ENCODE results near the gene SUV39H2.
"Not testable (repeated sequence)": the region's sequence is repeated elsewhere in the genome, so short reads cannot be mapped to it uniquely, and the experiment has no call there.

SUV39H2 gene

GRCh38 chr10:14942147-14942949, 63.7 kb downstream of the SUV39H2 start:
- not testable (repeated sequence) for H3K9ac ChIP-seq (ENCODE audit: low read length); DNase-seq (ENCODE audit: low read depth); H3K9me3 ChIP-seq (ENCODE audit: control insufficient read depth, low read length); H3K4me3 ChIP-seq (ENCODE audit: low read length); H3K27me3 ChIP-seq (replicated peaks; ENCODE audit: control insufficient read depth, insufficient read depth, low read length)
- Histone ChIP-seq H3K36me3 (ENCODE audit: control insufficient read depth, insufficient read depth, low read length, severe bottlenecking) (peaks cover 37% of the 10 kb centered on the region), H3K4me1 (ENCODE audit: control insufficient read depth, insufficient read depth, low read length) (peaks cover 17% of the 10 kb centered on the region)

DNA sequence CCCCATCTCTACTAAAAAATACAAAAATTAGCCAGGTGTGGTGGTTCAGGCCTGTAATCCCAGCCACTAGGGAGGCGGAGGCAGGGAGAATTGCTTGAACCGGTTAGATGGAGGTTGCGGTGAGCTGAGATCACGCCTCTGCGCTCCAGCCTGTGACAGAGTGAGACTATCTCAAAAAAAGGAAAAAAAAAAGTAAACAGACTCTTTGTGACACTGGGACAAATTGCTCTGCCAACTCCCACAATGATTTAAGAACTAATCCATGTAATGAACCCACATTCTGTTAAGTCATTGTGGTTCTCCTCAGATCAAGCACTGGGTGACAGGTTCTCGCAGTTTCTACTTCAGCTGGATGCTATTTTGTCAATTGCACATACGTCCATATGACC, 64.3 kb downstream of the SUV39H2 start:
- not testable (repeated sequence) for H3K9me3 ChIP-seq (ENCODE audit: control insufficient read depth, low read length); H3K27me3 ChIP-seq (replicated peaks; ENCODE audit: control insufficient read depth, insufficient read depth, low read length); H3K9ac ChIP-seq (ENCODE audit: low read length); DNase-seq (ENCODE audit: low read depth); H3K4me3 ChIP-seq (ENCODE audit: low read length)
- peaks cover 42% of the 10 kb centered on the region for H3K36me3 ChIP-seq (ENCODE audit: control insufficient read depth, insufficient read depth, low read length, severe bottlenecking)
- H3K4me1 ChIP-seq (ENCODE audit: control insufficient read depth, insufficient read depth, low read length) = peaks cover 17% of the 10 kb centered on the region

DNA sequence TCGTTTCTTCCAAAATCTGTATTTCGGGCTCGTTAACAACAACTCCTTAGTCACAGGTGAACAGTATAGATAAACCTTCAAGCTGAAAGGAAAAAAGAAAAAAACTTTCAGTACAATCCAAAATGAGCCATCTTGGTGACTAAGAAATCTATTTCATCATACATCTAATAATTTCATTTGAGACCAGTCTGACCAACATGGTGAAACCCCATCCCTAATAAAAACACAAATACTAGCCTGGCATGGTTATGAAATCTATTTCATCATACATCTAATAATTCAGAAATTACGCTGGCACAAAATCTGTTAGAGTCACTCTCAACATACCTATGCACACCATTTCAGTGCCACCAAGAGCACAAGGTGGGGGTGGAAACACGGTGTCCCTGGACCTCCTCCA, 66.4 kb downstream of the SUV39H2 start:
- H3K9ac ChIP-seq (ENCODE audit: low read length) = no peak overlapping the region
- H3K36me3 ChIP-seq (ENCODE audit: control insufficient read depth, insufficient read depth, low read length, severe bottlenecking) = peaks cover 48% of the 10 kb centered on the region
- no peak for DNase-seq (ENCODE audit: low read depth)
- no peak overlapping the region for H3K4me3 ChIP-seq (ENCODE audit: low read length)
- H3K27me3 ChIP-seq (replicated peaks; ENCODE audit: control insufficient read depth, insufficient read depth, low read length) = no peaks in the 10 kb centered on the region
- H3K4me1 ChIP-seq (ENCODE audit: control insufficient read depth, insufficient read depth, low read length) = peaks cover 17% of the 10 kb centered on the region
- no peaks in the 10 kb centered on the region for H3K9me3 ChIP-seq (ENCODE audit: control insufficient read depth, low read length)

- H3K27me3 ChIP-seq (replicated peaks; ENCODE audit: control insufficient read depth, insufficient read depth, low read length) = no peaks in the 10 kb centered on the region
- no peak for DNase-seq (ENCODE audit: low read depth)
- peaks cover 47% of the 10 kb centered on the region for H3K36me3 ChIP-seq (ENCODE audit: control insufficient read depth, insufficient read depth, low read length, severe bottlenecking)
- H3K9me3 ChIP-seq (ENCODE audit: control insufficient read depth, low read length) = no peaks in the 10 kb centered on the region
- H3K9ac ChIP-seq (ENCODE audit: low read length) = no peak overlapping the region
- H3K4me1 ChIP-seq (ENCODE audit: control insufficient read depth, insufficient read depth, low read length) = peaks cover 15% of the 10 kb centered on the region
- no peak overlapping the region for H3K4me3 ChIP-seq (ENCODE audit: low read length)
These were observed 68.6 kb downstream of the SUV39H2 start for GRCh38 chr10:14947268-14947667.

DNA sequence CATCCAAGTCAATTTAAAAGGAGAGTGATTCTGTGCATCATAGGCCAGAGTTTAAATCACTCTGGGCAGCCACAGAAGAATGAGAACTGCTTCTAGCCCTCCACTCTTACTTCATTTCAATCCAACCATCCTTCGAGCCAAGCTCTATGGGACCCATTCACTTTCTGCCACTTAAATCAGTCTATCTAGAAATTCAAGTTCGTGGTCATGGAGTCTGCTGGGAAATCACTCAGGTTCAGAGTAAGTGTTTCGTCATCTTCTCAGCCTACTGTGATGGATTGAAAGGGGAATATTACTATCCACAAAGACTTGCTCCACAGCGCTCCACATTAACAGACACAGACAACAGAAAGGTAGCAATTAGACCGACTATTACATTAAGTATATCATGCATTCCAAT, 70.6 kb downstream of the SUV39H2 start:
- no peaks in the 10 kb centered on the region for H3K9me3 ChIP-seq (ENCODE audit: control insufficient read depth, low read length)
- peaks cover 32% of the 10 kb centered on the region for H3K36me3 ChIP-seq (ENCODE audit: control insufficient read depth, insufficient read depth, low read length, severe bottlenecking)
- H3K4me1 ChIP-seq (ENCODE audit: control insufficient read depth, insufficient read depth, low read length) = peaks cover 19% of the 10 kb centered on the region
- H3K27me3 ChIP-seq (replicated peaks; ENCODE audit: control insufficient read depth, insufficient read depth, low read length) = no peaks in the 10 kb centered on the region
- DNase-seq (ENCODE audit: low read depth) = no peak
- no peak overlapping the region for H3K9ac ChIP-seq (ENCODE audit: low read length)
- no peak overlapping the region for H3K4me3 ChIP-seq (ENCODE audit: low read length)

GRCh38 chr10:14952851-14953423, 74.3 kb downstream of the SUV39H2 start:
- Histone ChIP-seq H3K36me3 (ENCODE audit: control insufficient read depth, insufficient read depth, low read length, severe bottlenecking) (peaks cover 9% of the 10 kb centered on the region), H3K27me3 (replicated peaks; ENCODE audit: control insufficient read depth, insufficient read depth, low read length) (no peaks in the 10 kb centered on the region), H3K9ac (ENCODE audit: low read length) (peak overlapping the region; percentile 89), H3K4me3 (ENCODE audit: low read length) (peak overlapping the region; percentile 93), H3K9me3 (ENCODE audit: control insufficient read depth, low read length) (no peaks in the 10 kb centered on the region), H3K4me1 (ENCODE audit: control insufficient read depth, insufficient read depth, low read length) (peaks cover 13% of the 10 kb centered on the region)
- peak; percentile 43 for DNase-seq (ENCODE audit: low read depth)

DNA sequence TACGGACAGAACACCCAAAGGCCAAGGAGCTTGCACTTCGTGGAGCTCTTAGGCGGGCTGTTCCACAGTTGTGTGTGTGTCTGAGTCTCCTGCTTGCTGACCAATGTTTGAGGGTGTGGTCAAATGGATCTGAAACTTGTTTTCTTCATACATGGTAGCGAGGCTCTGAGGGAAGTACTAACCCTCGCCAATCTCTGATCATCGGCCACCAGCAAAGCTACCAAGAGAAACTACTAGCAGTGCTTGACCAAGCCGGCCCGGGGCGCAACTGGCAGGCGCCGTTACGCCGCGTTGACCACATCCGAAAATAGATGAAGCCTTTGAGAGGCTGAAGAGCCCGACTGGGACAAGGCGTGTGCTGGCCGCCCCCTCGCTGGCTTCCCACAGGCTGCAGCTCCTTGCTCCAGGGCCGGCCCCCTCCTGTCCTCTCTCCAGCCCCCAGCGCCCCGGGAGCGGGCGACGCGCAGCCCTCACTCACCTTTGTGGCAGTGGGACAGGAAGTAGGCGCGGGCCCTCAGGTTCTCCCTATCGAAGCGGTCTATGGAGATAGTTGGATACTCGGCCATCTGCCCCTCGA, 74.8 kb downstream of the SUV39H2 start:
- peaks cover 13% of the 10 kb centered on the region for H3K4me1 ChIP-seq (ENCODE audit: control insufficient read depth, insufficient read depth, low read length)
- DNase-seq (ENCODE audit: low read depth) = peak; percentile 83
- H3K36me3 ChIP-seq (ENCODE audit: control insufficient read depth, insufficient read depth, low read length, severe bottlenecking) = peaks cover 3% of the 10 kb centered on the region
- H3K9ac ChIP-seq (ENCODE audit: low read length) = peak overlapping the region; percentile 89
- H3K27me3 ChIP-seq (replicated peaks; ENCODE audit: control insufficient read depth, insufficient read depth, low read length) = no peaks in the 10 kb centered on the region
- H3K9me3 ChIP-seq (ENCODE audit: control insufficient read depth, low read length) = no peaks in the 10 kb centered on the region
- peak overlapping the region; percentile 93 for H3K4me3 ChIP-seq (ENCODE audit: low read length)
